Mesendoderm (in vitro differentiated cells): ENCODE measurements around the gene TPRA1.

Source experiments
- DNase-seq: peaks from one replicate; pipeline ENCODE4 v3.0.0; 2013
- H2AK5ac ChIP-seq: 2 replicates; pipeline ENCODE4 v1.6.1; 2013; ENCODE audit warnings: low read length, inconsistent platforms
- H2BK120ac ChIP-seq: 2 replicates; pipeline ENCODE4 v1.6.1; 2013; ENCODE audit warnings: low read depth, mild to moderate bottlenecking, low read length, moderate library complexity, mixed read lengths
- H2BK15ac ChIP-seq: replicated peaks from 2 replicates; pipeline ENCODE4 v1.6.1; 2013; ENCODE audit warnings: low read depth, mild to moderate bottlenecking, moderate library complexity
- H2BK5ac ChIP-seq: 2 replicates; pipeline ENCODE4 v1.6.1; 2013; ENCODE audit warnings: low read length, inconsistent platforms
- H3K18ac ChIP-seq: 2 replicates; pipeline ENCODE4 v1.6.1; 2013; ENCODE audit warnings: mild to moderate bottlenecking, low read length, mixed read lengths
- H3K23ac ChIP-seq: one replicate; pipeline ENCODE4 v1.6.1; 2013; ENCODE audit warnings: low read length
- H3K27ac ChIP-seq: 2 replicates; pipeline ENCODE4 v1.5.1; 2013; ENCODE audit warnings: low read depth, mild to moderate bottlenecking, inconsistent platforms, low read length, moderate library complexity
- H3K27me3 ChIP-seq: 2 replicates; pipeline ENCODE4 v1.6.1; 2013; ENCODE audit warnings: low read length, control low read depth, mild to moderate bottlenecking, inconsistent platforms; ENCODE audit not compliant: insufficient read depth, poor library complexity
- H3K36me3 ChIP-seq: 2 replicates; pipeline ENCODE4 v1.6.1; 2013; ENCODE audit warnings: low read length, inconsistent platforms; ENCODE audit not compliant: control insufficient read depth, insufficient read depth
- H3K4ac ChIP-seq: one replicate; pipeline ENCODE4 v1.6.1; 2013; ENCODE audit warnings: low read depth, mild to moderate bottlenecking, low read length, moderate library complexity
- H3K4me1 ChIP-seq: 2 replicates; pipeline ENCODE4 v1.6.1; 2013; ENCODE audit warnings: low read depth, low read length, inconsistent platforms; ENCODE audit not compliant: control insufficient read depth
- H3K4me2 ChIP-seq: 2 replicates; pipeline ENCODE4 v1.6.1; 2013; ENCODE audit warnings: low read length
- H3K4me3 ChIP-seq: 2 replicates; pipeline ENCODE4 v1.5.1; 2013; ENCODE audit warnings: mild to moderate bottlenecking, low read length
- H3K56ac ChIP-seq: one replicate; pipeline ENCODE4 v1.6.1; 2013; ENCODE audit warnings: low read length
- H3K79me1 ChIP-seq: 2 replicates; pipeline ENCODE4 v1.6.1; 2013; ENCODE audit warnings: low read length, inconsistent platforms
- H3K79me2 ChIP-seq: 2 replicates; pipeline ENCODE4 v1.6.1; 2013; ENCODE audit warnings: mild to moderate bottlenecking, low read length; ENCODE audit not compliant: control insufficient read depth, insufficient read depth
- H3K9ac ChIP-seq: 2 replicates; pipeline ENCODE4 v1.6.1; 2013; ENCODE audit warnings: low read length, inconsistent platforms
- H4K5ac ChIP-seq: one replicate; pipeline ENCODE4 v1.6.1; 2013; ENCODE audit warnings: low read length
- H4K8ac ChIP-seq: one replicate; pipeline ENCODE4 v1.6.1; 2013; ENCODE audit warnings: low read depth, mild to moderate bottlenecking, control low read depth, low read length, moderate library complexity
- WGBS: extraction: QIAGEN DNeasy Blood & Tissue Kit; methylation state at CpG from one replicate; pipeline ENCODE4 v1.1.7; 2013; ENCODE audit warnings: low lambda C conversion rate, missing lambda C conversion rate; ENCODE audit not compliant: insufficient coverage; ENCODE audit errors: extremely low coverage; 5-methylcytosine and 5-hydroxymethylcytosine counted together

Gene TPRA1

GRCh38 chr3:127572186-127572585, 18.3 kb downstream of the TPRA1 start:
- Histone ChIP-seq H3K4me3 (no peak overlapping the region), H2BK120ac (no peak overlapping the region), H3K36me3 (peaks cover 2% of the 10 kb centered on the region), H4K8ac (no peak overlapping the region), H3K27me3 (no peaks in the 10 kb centered on the region), H3K4ac (no peak overlapping the region), H4K5ac (no peak overlapping the region), H2AK5ac (no peak overlapping the region), H3K18ac (no peak overlapping the region), H3K9ac (no peak overlapping the region), H3K79me2 (no peaks in the 10 kb centered on the region), H3K79me1 (no peaks in the 10 kb centered on the region), H3K4me1 (no peaks in the 10 kb centered on the region), H3K56ac (no peak overlapping the region), H3K27ac (no peak overlapping the region), H3K23ac (no peak overlapping the region), H2BK5ac (no peak overlapping the region), H3K4me2 (no peak overlapping the region), H2BK15ac (no peak overlapping the region)
- no CpG with 5 or more reads among the region's 6 CpGs for WGBS
- DNase-seq, result no peak

- Histone ChIP-seq H3K4me1 (no peaks in the 10 kb centered on the region), H2BK5ac (no peak overlapping the region), H4K5ac (no peak overlapping the region), H3K4ac (no peak overlapping the region), H3K23ac (no peak overlapping the region), H4K8ac (no peak overlapping the region), H3K9ac (no peak overlapping the region), H3K79me1 (no peaks in the 10 kb centered on the region), H3K79me2 (no peaks in the 10 kb centered on the region), H3K56ac (no peak overlapping the region), H3K4me2 (no peak overlapping the region), H2AK5ac (no peak overlapping the region), H3K4me3 (no peak overlapping the region), H3K27ac (no peak overlapping the region), H3K18ac (no peak overlapping the region), H3K27me3 (no peaks in the 10 kb centered on the region), H2BK15ac (no peak overlapping the region), H2BK120ac (no peak overlapping the region), H3K36me3 (peaks cover 2% of the 10 kb centered on the region)
- no peak for DNase-seq
- no CpG with 5 or more reads among the region's 7 CpGs for WGBS
Measured at GRCh38 chr3:127570520-127570919, 20.0 kb downstream of the TPRA1 start.

GRCh38 chr3:127569160-127569559, 21.4 kb downstream of the TPRA1 start:
- no peak overlapping the region for H3K27ac ChIP-seq
- H3K18ac ChIP-seq, result no peak overlapping the region
- DNase-seq, result no peak
- H3K4me3 ChIP-seq, result no peak overlapping the region
- no peak overlapping the region for H3K9ac ChIP-seq
- no peaks in the 10 kb centered on the region for H3K4me1 ChIP-seq
- no peak overlapping the region for H4K5ac ChIP-seq
- H2BK120ac ChIP-seq, result no peak overlapping the region
- whole genome bisulfite sequencing, result no CpG with 5 or more reads among the region's 1 CpG
- H3K56ac ChIP-seq, result no peak overlapping the region
- H2BK15ac ChIP-seq, result no peak overlapping the region
- H3K4ac ChIP-seq, result no peak overlapping the region
- H2AK5ac ChIP-seq, result no peak overlapping the region
- no peaks in the 10 kb centered on the region for H3K36me3 ChIP-seq
- no peaks in the 10 kb centered on the region for H3K79me2 ChIP-seq
- no peak overlapping the region for H3K4me2 ChIP-seq
- no peak overlapping the region for H3K23ac ChIP-seq
- H4K8ac ChIP-seq, result no peak overlapping the region
- H2BK5ac ChIP-seq, result no peak overlapping the region
- no peaks in the 10 kb centered on the region for H3K27me3 ChIP-seq
- H3K79me1 ChIP-seq, result no peaks in the 10 kb centered on the region

GRCh38 chr3:127568586-127568985, 21.9 kb downstream of the TPRA1 start:
- no peak overlapping the region for H3K23ac ChIP-seq
- no peaks in the 10 kb centered on the region for H3K36me3 ChIP-seq
- no peak overlapping the region for H2BK120ac ChIP-seq
- no peaks in the 10 kb centered on the region for H3K79me2 ChIP-seq
- H3K4ac ChIP-seq, result no peak overlapping the region
- no peak overlapping the region for H3K4me3 ChIP-seq
- no peaks in the 10 kb centered on the region for H3K79me1 ChIP-seq
- H3K18ac ChIP-seq, result no peak overlapping the region
- DNase-seq, result no peak
- H4K5ac ChIP-seq, result no peak overlapping the region
- H3K4me1 ChIP-seq, result no peaks in the 10 kb centered on the region
- no peak overlapping the region for H3K4me2 ChIP-seq
- H3K27me3 ChIP-seq, result no peaks in the 10 kb centered on the region
- no peak overlapping the region for H3K27ac ChIP-seq
- no peak overlapping the region for H3K9ac ChIP-seq
- no peak overlapping the region for H4K8ac ChIP-seq
- no peak overlapping the region for H2BK15ac ChIP-seq
- no peak overlapping the region for H3K56ac ChIP-seq
- H2AK5ac ChIP-seq, result no peak overlapping the region
- no peak overlapping the region for H2BK5ac ChIP-seq
- WGBS, result no CpG with 5 or more reads among the region's 9 CpGs

- DNase-seq, result no peak
- Histone ChIP-seq H2BK120ac (no peak overlapping the region), H3K27me3 (no peaks in the 10 kb centered on the region), H3K4ac (no peak overlapping the region), H3K56ac (no peak overlapping the region), H3K18ac (no peak overlapping the region), H3K36me3 (no peaks in the 10 kb centered on the region), H3K9ac (no peak overlapping the region), H3K23ac (no peak overlapping the region), H3K4me1 (no peaks in the 10 kb centered on the region), H4K5ac (no peak overlapping the region), H2AK5ac (no peak overlapping the region), H3K27ac (no peak overlapping the region), H2BK5ac (no peak overlapping the region), H4K8ac (no peak overlapping the region), H3K4me2 (no peak overlapping the region), H3K4me3 (no peak overlapping the region), H3K79me1 (no peaks in the 10 kb centered on the region), H2BK15ac (no peak overlapping the region), H3K79me2 (no peaks in the 10 kb centered on the region)
- no CpG with 5 or more reads among the region's 9 CpGs for WGBS
Measured at GRCh38 chr3:127566833-127567232, 23.7 kb downstream of the TPRA1 start.

GRCh38 chr3:127565711-127566110, 24.8 kb downstream of the TPRA1 start:
- Histone ChIP-seq H3K4me1 (no peaks in the 10 kb centered on the region), H3K79me2 (no peaks in the 10 kb centered on the region), H3K9ac (no peak overlapping the region), H2AK5ac (no peak overlapping the region), H2BK120ac (no peak overlapping the region), H3K79me1 (no peaks in the 10 kb centered on the region), H3K27me3 (no peaks in the 10 kb centered on the region), H2BK15ac (no peak overlapping the region), H3K4ac (no peak overlapping the region), H3K4me2 (no peak overlapping the region), H2BK5ac (no peak overlapping the region), H3K18ac (no peak overlapping the region), H3K56ac (no peak overlapping the region), H4K8ac (no peak overlapping the region), H3K23ac (no peak overlapping the region), H3K36me3 (no peaks in the 10 kb centered on the region), H3K4me3 (no peak overlapping the region), H3K27ac (no peak overlapping the region), H4K5ac (no peak overlapping the region)
- peak; percentile 44 for DNase-seq
- WGBS, result no CpG with 5 or more reads among the region's 7 CpGs
